K562 (cell line): Measurements from ENCODE around the gene TNNI2. TPM values are rescaled to one million over a fixed set of nuclear protein-coding genes. Genes with fewer than 3 reads are reported as not detected.

Source experiments
- ATAC-seq: fragments of 200-7000 bp; cut with Tn5 transposase; 3 replicates; pipeline ENCODE4 v1.9.1; 2020; ENCODE audit warnings: moderate library complexity
- BruUV-seq: library from RNA; stranded (reverse); fragments of 400-500 nt; replicated peaks from 2 replicates; lab custom pipeline; 2021; lab: Mats Ljungman, UMichigan
- CTCF ChIA-PET: fragments of 300-600 bp; formaldehyde crosslinking; extraction: SDS; loops from one replicate; lab custom pipeline; 2021; ENCODE audit warnings: low intra/inter-chr PET ratio; lab: Yijun Ruan, JAX
- POLR2A ChIA-PET: fragments of 300-600, 350-650 bp; sonication (Branson Sonifier 250); formaldehyde crosslinking; extraction: SDS; loops from one replicate; lab custom pipeline; 2021; ENCODE audit warnings: antibody characterized with exemption, inconsistent platforms; lab: Yijun Ruan, JAX
- DNase-seq, 4 experiments: peaks; one replicate each; pipeline versions ENCODE4 v3.0.0 to v3.0.0-alpha.2; 2011 to 2018; ENCODE audit warnings: low spot score in 3 of 4, mixed read lengths in 3 of 4; ENCODE audit errors: extremely low read depth in 1 of 4
- FAIRE-seq: peaks from 2 replicates; lab custom pipeline; 2011; peaks lifted over from hg19 to GRCh38; lab: Jason Lieb, UNC
- H2AFZ ChIP-seq: 2 replicates; pipeline ENCODE4 v1.6.0; 2011; ENCODE audit warnings: low read depth, low read length, control low read depth, inconsistent platforms
- H3K27ac ChIP-seq: fragments of 200-600 bp; 3 replicates; pipeline ENCODE4 v1.8.0; 2011; ENCODE audit warnings: low read depth, mild to moderate bottlenecking, control low read depth, inconsistent platforms, low read length, moderate library complexity, mixed read lengths; ENCODE audit errors: extremely low read depth
- H3K27me3 ChIP-seq, 2 experiments: fragments of 300-600 bp in 1 of 2; 2 replicates in 1 of 2; 3 replicates in 1 of 2; pipeline versions ENCODE4 v1.6.0 to v1.8.0; 2011; ENCODE audit warnings: inconsistent platforms in 2 of 2, low read length in 2 of 2, mild to moderate bottlenecking in 1 of 2, mixed read lengths in 1 of 2, moderate library complexity in 1 of 2; ENCODE audit not compliant: control insufficient read depth in 2 of 2, insufficient read depth in 2 of 2
- H3K36me3 ChIP-seq: fragments of 300-600 bp; 3 replicates; pipeline ENCODE4 v1.8.0; 2011; ENCODE audit warnings: mild to moderate bottlenecking, low read length, inconsistent platforms; ENCODE audit not compliant: control insufficient read depth, insufficient read depth
- H3K4me1 ChIP-seq, 2 experiments: fragments of 200-600 bp in 1 of 2; replicated peaks in 1 of 2; 2 replicates in 1 of 2; 3 replicates in 1 of 2; pipeline versions ENCODE4 v1.5.1 to v1.8.0; 2011; ENCODE audit warnings: inconsistent platforms in 2 of 2, low read length in 2 of 2, mild to moderate bottlenecking in 1 of 2, mixed read lengths in 1 of 2, moderate library complexity in 1 of 2; ENCODE audit not compliant: control insufficient read depth in 2 of 2, insufficient read depth in 2 of 2
- H3K4me2 ChIP-seq: 2 replicates; pipeline ENCODE4 v1.6.1; 2011; ENCODE audit warnings: low read length, control low read depth, inconsistent platforms, mixed read lengths; ENCODE audit not compliant: insufficient read depth
- H3K4me3 ChIP-seq: fragments of 200-600 bp; sonication (generic), shearing (Covaris generic); 2 replicates; pipeline ENCODE4 v1.5.1; 2016; ENCODE audit warnings: control low read depth, inconsistent platforms
- H3K79me2 ChIP-seq: fragments of 200-600 bp; 3 replicates; pipeline ENCODE4 v1.8.0; 2011; ENCODE audit warnings: low read length, inconsistent platforms; ENCODE audit not compliant: control insufficient read depth, insufficient read depth
- H3K9ac ChIP-seq, 2 experiments: 2 replicates each; pipeline versions ENCODE4 v1.6.0 to v1.6.1; 2011; ENCODE audit warnings: low read depth in 2 of 2, low read length in 2 of 2, control low read depth in 1 of 2, inconsistent platforms in 1 of 2, mild to moderate bottlenecking in 1 of 2, mixed read lengths in 1 of 2; ENCODE audit not compliant: insufficient read depth in 1 of 2
- H3K9me1 ChIP-seq: one replicate; pipeline ENCODE4 v1.6.0; 2011; ENCODE audit warnings: inconsistent platforms, mild to moderate bottlenecking, low read length, moderate library complexity; ENCODE audit not compliant: control insufficient read depth, insufficient read depth
- H3K9me3 ChIP-seq: replicated peaks from 2 replicates; pipeline ENCODE4 v1.5.1; 2011; ENCODE audit warnings: low read depth, low read length, inconsistent platforms; ENCODE audit not compliant: control insufficient read depth, insufficient read depth
- H4K20me1 ChIP-seq: replicated peaks from 2 replicates; pipeline ENCODE4 v1.6.1; 2011; ENCODE audit warnings: low read length, inconsistent platforms, mixed read lengths; ENCODE audit not compliant: control insufficient read depth, insufficient read depth
- DACH1 ChIP-seq: fragments of 450-650 bp; IDR thresholded peaks from 2 replicates; pipeline ENCODE4 v1.6.1; 2018; ENCODE audit not compliant: partially characterized antibody
- GMEB1 ChIP-seq: fragments of 250-450 bp; sonication (Bioruptor Pico); IDR thresholded peaks from 2 replicates; pipeline ENCODE4 v1.4.0; 2020; ENCODE audit warnings: mild to moderate bottlenecking
- HCFC1 ChIP-seq: IDR thresholded peaks from 2 replicates; pipeline ENCODE4 v1.6.1; 2012; ENCODE audit warnings: low read depth, low read length, improper control_type of control experiment
- MLLT1 ChIP-seq, 2 experiments: fragments of 450-650 bp; IDR thresholded peaks; 2 replicates each; pipeline ENCODE4 v1.6.1; 2016
- NFE2 ChIP-seq: IDR thresholded peaks from 2 replicates; pipeline ENCODE4 v1.6.1; 2014; ENCODE audit warnings: antibody characterized with exemption, low read depth
- RUNX1 ChIP-seq: sonication (generic); IDR thresholded peaks from 2 replicates; pipeline ENCODE4 v1.6.1; 2016; ENCODE audit warnings: antibody characterized with exemption, low read depth
- SAFB ChIP-seq: fragments of 200-400 bp; formaldehyde crosslinking; IDR thresholded peaks from 2 replicates; pipeline ENCODE4 v1.6.1; 2017; ENCODE audit warnings: low read depth, low read length, borderline replicate concordance
- SNIP1 ChIP-seq: fragments of 450-650 bp; IDR thresholded peaks from 2 replicates; pipeline ENCODE4 v1.7.1; 2017; ENCODE audit warnings: low read depth, mild to moderate bottlenecking
- USF2 ChIP-seq: sonication (generic); formaldehyde crosslinking; IDR thresholded peaks from 2 replicates; pipeline ENCODE4 v1.5.0; 2020; ENCODE audit warnings: missing genetic modification reagents
- WHSC1 ChIP-seq: IDR thresholded peaks from one replicate; pipeline ENCODE4 v1.6.1; 2012; ENCODE audit warnings: low read length, control low read depth, inconsistent platforms
- ZBTB7A ChIP-seq: IDR thresholded peaks from 2 replicates; pipeline ENCODE4 v1.6.1; 2011; ENCODE audit warnings: low read depth, mild to moderate bottlenecking, low read length, moderate library complexity, borderline replicate concordance; ENCODE audit not compliant: control insufficient read depth
- ZNF12 ChIP-seq: sonication (generic); formaldehyde crosslinking; IDR thresholded peaks from 2 replicates; pipeline ENCODE4 v1.4.0; 2020; ENCODE audit warnings: mild to moderate bottlenecking, missing genetic modification reagents
- ZNF124 ChIP-seq: sonication (generic); formaldehyde crosslinking; IDR thresholded peaks from 2 replicates; pipeline ENCODE4 v1.8.1; 2022; ENCODE audit warnings: missing genetic modification reagents
- ZNF146 ChIP-seq: IDR thresholded peaks from one replicate; pipeline ENCODE4 v1.6.1; 2018; ENCODE audit warnings: missing compliant biosample characterization; ENCODE audit not compliant: unreplicated experiment
- ZNF165 ChIP-seq: fragments of 250-450 bp; sonication (Bioruptor Pico); IDR thresholded peaks from 2 replicates; pipeline ENCODE4 v1.4.0; 2020; ENCODE audit warnings: borderline replicate concordance
- ZNF224 ChIP-seq: sonication (generic); formaldehyde crosslinking; IDR thresholded peaks from 2 replicates; pipeline ENCODE4 v1.8.0; 2022; ENCODE audit warnings: mild to moderate bottlenecking, missing genetic modification reagents
- ZNF282 ChIP-seq: sonication (generic); formaldehyde crosslinking; IDR thresholded peaks from 2 replicates; pipeline ENCODE4 v1.8.1; 2023; ENCODE audit warnings: missing genetic modification reagents
- ZNF830 ChIP-seq: fragments of 250-450 bp; sonication (Bioruptor Pico); IDR thresholded peaks from 2 replicates; pipeline ENCODE4 v1.5.0; 2021; ENCODE audit warnings: mild to moderate bottlenecking
- WGBS: fragments of 100-300 bp; shearing (Covaris generic); methylation state at CpG from one replicate; pipeline ENCODE4 v1.1.6; 2016; ENCODE audit warnings: low coverage, mixed read lengths; ENCODE audit not compliant: insufficient coverage; ENCODE audit errors: missing lambda C conversion rate; 5-methylcytosine and 5-hydroxymethylcytosine counted together
- in situ Hi-C: fragments of 300-500 bp; cut with MboI; formaldehyde crosslinking; loops from 4 replicates; pipeline ENCODE4 v1.15.0; 2018; ENCODE audit warnings: inconsistent platforms, mixed read lengths
- intact Hi-C: fragments of 100-400 bp; cut with micrococcal nuclease; formaldehyde crosslinking; loops from 2 replicates; pipeline ENCODE4 v1.14.2; 2022
- polyA plus RNA-seq, 8 experiments: library from polyadenylated mRNA; depleted of rRNA in 4 of 8; stranded (reverse) in 5 of 8; unstranded in 3 of 8; fragments of >200 nt; fragmentation: Nextera tagmentation in 2 of 8; fragmentation: Illumina TruSeq in 1 of 8; extraction: Ambion mirVana in 2 of 8; extraction: Trizol in 1 of 8; gene quantifications; 2 replicates each; pipeline versions ENCODE4 v1.2.1 to v1.2.3, GENCODE V29; 2011 to 2014; ENCODE audit warnings: inconsistent platforms in 1 of 8, missing spikeins in 1 of 8
- total RNA-seq, 7 experiments: library from RNA; depleted of rRNA in 6 of 7; stranded (reverse); fragments of >200 nt in 6 of 7; fragmentation: Illumina TruSeq in 2 of 7; extraction: Trizol in 2 of 7; gene quantifications; 2 replicates each; pipeline versions ENCODE4 v1.2.1 to v1.2.3, GENCODE V29; 2011 to 2021; ENCODE audit warnings: low replicate concordance in 1 of 7

The TNNI2 gene
- total and polyA plus RNA-seq, 9 of the 15 experiments (the other 6 are each of a cell fraction or from before 2014, with no cell fraction given) = not detected

GRCh38 chr11:1827931-1828330, 10.8 kb upstream of the TNNI2 start (continued):
- TF ChIP-seq ZNF146 (CRISPR knock-in tag) = no peak
- no peak for TF ChIP-seq SAFB
- no peak for TF ChIP-seq USF2 (CRISPR knock-in tag)
- TF ChIP-seq DACH1 = no peak
- TF ChIP-seq, all 486 proteins: peak for 0

DNA sequence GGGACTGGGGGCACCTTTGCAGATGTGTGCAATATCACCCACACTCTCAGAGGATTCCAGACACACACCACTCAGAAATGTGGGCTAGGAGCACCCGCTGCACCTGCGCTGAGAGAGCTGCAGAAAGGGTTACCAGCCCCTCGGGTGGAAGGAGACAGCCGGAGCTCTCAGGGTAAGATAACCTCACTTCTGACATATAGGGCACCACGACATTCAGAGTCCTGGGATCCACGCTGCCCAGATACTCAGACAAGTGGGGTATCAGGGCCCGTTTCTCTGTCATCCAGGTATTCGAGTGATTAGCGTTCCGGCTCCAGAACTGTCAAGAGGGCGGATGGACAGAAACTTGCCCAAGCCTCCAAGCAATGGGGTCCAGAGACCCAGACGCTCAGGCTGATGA, 10.2 kb upstream of the TNNI2 start:
- WGBS = 0% methylated on average over 12 of the region's 12 CpGs
- Histone ChIP-seq H3K4me1 (peaks cover 0 to 58% of the 10 kb centered on the region in 2 experiments; a peak in 2 of 5 replicates), H3K9ac (no peak overlapping the region), H3K79me2 (no peaks in the 10 kb centered on the region), H3K27me3 (peaks cover 0 to 50% of the 10 kb centered on the region in 2 experiments; a peak in 3 of 5 replicates), H3K9me1 (no peaks in the 10 kb centered on the region), H3K36me3 (no peaks in the 10 kb centered on the region), H2AFZ (no peak overlapping the region), H3K27ac (no peak overlapping the region), H3K4me3 (no peak overlapping the region), H3K9me3 (no peaks in the 10 kb centered on the region), H3K4me2 (no peak overlapping the region), H4K20me1 (peaks cover 7% of the 10 kb centered on the region)
- ChIA-PET CTCF (interaction anchor here (0.8 to 2.4 kb wide), 2 partner anchors 134 to 135 kb away, joined by 3 to 6 read pairs; no protein-coding TSS in a partner anchor), POLR2A (interaction anchor here (1.0 kb wide), 1 partner anchor 135 kb away, joined by 4 read pairs; no protein-coding TSS in a partner anchor)
- ATAC-seq = no peak
- FAIRE-seq = no peak
- intact Hi-C loops (loop anchor here (5.0 kb wide), 1 partner anchor 324 kb away; no protein-coding TSS in a partner anchor), in situ Hi-C loops (no loop called here)
- no TSS peak for BruUV-seq
- no peak for DNase-seq
- TF ChIP-seq ZNF224 (CRISPR knock-in tag) (no peak), NFE2 (no peak), HCFC1 (no peak), ZNF124 (CRISPR knock-in tag) (no peak), RUNX1 (no peak), WHSC1 (no peak), ZNF282 (CRISPR knock-in tag) (no peak), ZBTB7A (no peak), SNIP1 (no peak), ZNF830 (CRISPR knock-in tag) (no peak), GMEB1 (CRISPR knock-in tag) (no peak), ZNF165 (CRISPR knock-in tag) (no peak), ZNF12 (CRISPR knock-in tag) (no peak), MLLT1 (IDR thresholded peaks at IDR 0.05) (no peak), DACH1 (no peak)
